ENCODE results near the gene PARD3.

Gene PARD3

GRCh38 chr10:34465678-34466077, 349.4 kb downstream of the PARD3 start:
- Histone ChIP-seq H4K20me1 (ENCODE audit: insufficient read depth) (no peaks in the 10 kb centered on the region), H3K4me2 (no peak overlapping the region), H3K4me1 (ENCODE audit: low read depth, poor library complexity, severe bottlenecking) (no peaks in the 10 kb centered on the region), H3K27me3 (ENCODE audit: insufficient read depth, low read depth) (no peaks in the 10 kb centered on the region), H3K27ac (no peak overlapping the region), H2AFZ (ENCODE audit: low read depth) (no peak overlapping the region), H3K36me3 (ENCODE audit: insufficient read depth) (no peaks in the 10 kb centered on the region), H3K9ac (no peak overlapping the region), H3K4me3 (IDR thresholded peaks at IDR 0.05; ENCODE audit: insufficient read depth, low read depth, low read length) (no peak overlapping the region), H3K79me2 (ENCODE audit: insufficient read depth, low read depth) (no peaks in the 10 kb centered on the region)
- TF ChIP-seq, protein P1, sequence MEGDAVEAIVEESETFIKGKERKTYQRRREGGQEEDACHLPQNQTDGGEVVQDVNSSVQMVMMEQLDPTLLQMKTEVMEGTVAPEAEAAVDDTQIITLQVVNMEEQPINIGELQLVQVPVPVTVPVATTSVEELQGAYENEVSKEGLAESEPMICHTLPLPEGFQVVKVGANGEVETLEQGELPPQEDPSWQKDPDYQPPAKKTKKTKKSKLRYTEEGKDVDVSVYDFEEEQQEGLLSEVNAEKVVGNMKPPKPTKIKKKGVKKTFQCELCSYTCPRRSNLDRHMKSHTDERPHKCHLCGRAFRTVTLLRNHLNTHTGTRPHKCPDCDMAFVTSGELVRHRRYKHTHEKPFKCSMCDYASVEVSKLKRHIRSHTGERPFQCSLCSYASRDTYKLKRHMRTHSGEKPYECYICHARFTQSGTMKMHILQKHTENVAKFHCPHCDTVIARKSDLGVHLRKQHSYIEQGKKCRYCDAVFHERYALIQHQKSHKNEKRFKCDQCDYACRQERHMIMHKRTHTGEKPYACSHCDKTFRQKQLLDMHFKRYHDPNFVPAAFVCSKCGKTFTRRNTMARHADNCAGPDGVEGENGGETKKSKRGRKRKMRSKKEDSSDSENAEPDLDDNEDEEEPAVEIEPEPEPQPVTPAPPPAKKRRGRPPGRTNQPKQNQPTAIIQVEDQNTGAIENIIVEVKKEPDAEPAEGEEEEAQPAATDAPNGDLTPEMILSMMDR (conservative IDR thresholded peaks at IDR 0.05; ENCODE audit: low read depth, low read length), result no peak

DNA sequence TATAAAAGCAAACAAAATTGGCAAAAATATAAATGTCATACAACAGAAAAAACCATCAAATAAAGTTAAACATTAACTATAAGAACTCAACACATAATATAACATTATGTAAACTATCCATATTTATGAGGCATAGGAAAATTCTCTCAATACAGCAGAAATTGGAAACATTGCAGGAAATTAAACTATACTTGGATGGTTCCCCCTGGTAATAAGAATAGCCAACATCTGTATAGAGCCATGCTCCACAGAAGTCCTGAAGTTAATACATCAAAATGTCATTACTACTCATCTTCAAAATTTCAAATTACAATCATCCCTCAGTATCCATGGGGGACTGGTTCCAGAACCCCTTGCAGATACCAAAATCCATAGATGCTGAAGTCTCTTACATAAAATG, 350.5 kb downstream of the PARD3 start:
- H3K4me2 ChIP-seq, result no peak overlapping the region
- no peaks in the 10 kb centered on the region for H3K36me3 ChIP-seq (ENCODE audit: insufficient read depth)
- no peaks in the 10 kb centered on the region for H3K27me3 ChIP-seq (ENCODE audit: insufficient read depth, low read depth)
- no peaks in the 10 kb centered on the region for H4K20me1 ChIP-seq (ENCODE audit: insufficient read depth)
- TF ChIP-seq, protein P1 (conservative IDR thresholded peaks at IDR 0.05; ENCODE audit: low read depth, low read length), result no peak
- no peaks in the 10 kb centered on the region for H3K79me2 ChIP-seq (ENCODE audit: insufficient read depth, low read depth)
- no peak overlapping the region for H2AFZ ChIP-seq (ENCODE audit: low read depth)
- no peak overlapping the region for H3K9ac ChIP-seq
- H3K27ac ChIP-seq, result no peak overlapping the region
- H3K4me1 ChIP-seq (ENCODE audit: low read depth, poor library complexity, severe bottlenecking), result no peaks in the 10 kb centered on the region
- H3K4me3 ChIP-seq (IDR thresholded peaks at IDR 0.05; ENCODE audit: insufficient read depth, low read depth, low read length), result no peak overlapping the region

GRCh38 chr10:34464000-34464399, 351.1 kb downstream of the PARD3 start:
- Histone ChIP-seq H4K20me1 (ENCODE audit: insufficient read depth) (no peaks in the 10 kb centered on the region), H3K36me3 (ENCODE audit: insufficient read depth) (no peaks in the 10 kb centered on the region), H3K9ac (no peak overlapping the region), H3K4me1 (ENCODE audit: low read depth, poor library complexity, severe bottlenecking) (no peaks in the 10 kb centered on the region), H3K27ac (no peak overlapping the region), H2AFZ (ENCODE audit: low read depth) (no peak overlapping the region), H3K4me2 (no peak overlapping the region), H3K27me3 (ENCODE audit: insufficient read depth, low read depth) (no peaks in the 10 kb centered on the region), H3K4me3 (IDR thresholded peaks at IDR 0.05; ENCODE audit: insufficient read depth, low read depth, low read length) (no peak overlapping the region), H3K79me2 (ENCODE audit: insufficient read depth, low read depth) (no peaks in the 10 kb centered on the region)
- TF ChIP-seq, protein P1 (conservative IDR thresholded peaks at IDR 0.05; ENCODE audit: low read depth, low read length), result no peak

DNA sequence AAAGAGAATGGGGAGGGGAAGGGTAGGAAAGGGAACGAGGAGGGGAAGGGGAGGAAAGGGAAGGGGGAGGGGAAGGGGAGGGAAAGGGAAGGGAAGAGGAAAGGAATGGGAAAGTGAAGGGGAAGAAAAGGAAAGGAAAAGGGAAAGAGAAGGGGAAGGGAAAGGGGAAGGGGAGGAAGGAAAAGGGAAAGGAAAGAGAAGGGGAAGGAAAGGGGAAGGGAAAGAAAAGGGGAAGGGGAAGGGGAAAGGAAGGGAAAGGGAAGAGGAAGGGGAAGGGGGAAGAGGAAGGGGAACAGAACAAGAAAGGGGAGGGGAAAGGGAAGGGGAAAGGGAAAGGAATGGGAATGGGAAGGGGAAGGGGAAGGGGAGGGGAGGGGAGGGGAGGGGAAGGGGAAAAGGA, 352.1 kb downstream of the PARD3 start:
- no peaks in the 10 kb centered on the region for H3K4me1 ChIP-seq (ENCODE audit: low read depth, poor library complexity, severe bottlenecking)
- H3K4me2 ChIP-seq, result no peak overlapping the region
- no peaks in the 10 kb centered on the region for H4K20me1 ChIP-seq (ENCODE audit: insufficient read depth)
- H3K9ac ChIP-seq, result no peak overlapping the region
- H3K79me2 ChIP-seq (ENCODE audit: insufficient read depth, low read depth), result no peaks in the 10 kb centered on the region
- no peak overlapping the region for H2AFZ ChIP-seq (ENCODE audit: low read depth)
- TF ChIP-seq, protein P1 (conservative IDR thresholded peaks at IDR 0.05; ENCODE audit: low read depth, low read length), result no peak
- no peaks in the 10 kb centered on the region for H3K36me3 ChIP-seq (ENCODE audit: insufficient read depth)
- H3K27ac ChIP-seq, result no peak overlapping the region
- H3K27me3 ChIP-seq (ENCODE audit: insufficient read depth, low read depth), result no peaks in the 10 kb centered on the region
- H3K4me3 ChIP-seq (IDR thresholded peaks at IDR 0.05; ENCODE audit: insufficient read depth, low read depth, low read length), result no peak overlapping the region

Data from KMS-11 (cell line).